GM21825 (cell line): Measurements from ENCODE around the gene TIAM2.
"Not testable (repeated sequence)": the region's sequence is repeated elsewhere in the genome, so short reads cannot be mapped to it uniquely, and the experiment has no call there.

Experiments
- ATAC-seq: cut with Tn5 transposase; IDR thresholded peaks from one replicate; pipeline ENCODE4 v1.9.1; 2021; ENCODE audit warnings: mild to moderate bottlenecking, moderate library complexity; ENCODE audit not compliant: unreplicated experiment

Gene TIAM2

DNA sequence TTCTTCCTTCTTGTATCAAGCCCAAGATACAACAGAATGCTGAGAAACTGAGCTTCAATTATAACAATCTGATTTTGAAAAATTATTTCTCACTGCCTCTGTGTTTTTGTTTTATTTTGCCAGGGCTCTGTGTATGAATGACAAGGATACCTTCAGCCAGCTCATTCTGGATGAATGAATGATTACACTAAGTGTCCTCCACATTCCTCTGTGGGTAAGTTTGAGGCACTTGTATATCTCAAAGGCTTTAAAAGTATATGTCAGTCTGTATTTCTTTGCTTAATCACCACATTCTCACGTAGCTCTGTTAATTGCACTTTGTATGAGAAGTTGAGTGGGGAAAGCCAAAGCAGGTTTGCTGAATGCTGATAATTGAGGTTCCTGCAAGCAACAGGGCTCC lies 95.1 kb downstream of the TIAM2 start:
- ATAC-seq = no peak

DNA sequence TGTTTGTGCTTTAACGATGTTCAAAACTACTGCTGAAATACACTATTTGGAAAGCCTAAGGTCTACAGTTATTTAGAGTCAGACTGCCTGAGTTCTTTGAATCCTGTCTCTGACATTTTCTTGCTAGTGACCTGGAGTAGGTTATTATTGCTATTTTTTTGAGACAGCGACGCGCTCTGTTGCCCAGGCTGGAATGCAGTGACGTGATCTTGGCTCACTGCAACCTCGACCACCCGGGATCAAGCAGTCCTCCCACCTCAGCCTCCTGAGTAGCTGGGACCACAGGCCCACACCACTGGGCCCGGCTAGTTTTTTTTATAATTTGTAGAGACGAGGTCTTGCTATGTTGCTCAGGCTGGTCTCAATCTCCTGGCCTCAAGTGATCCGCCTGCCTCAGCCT lies 96.6 kb downstream of the TIAM2 start:
- no peak for ATAC-seq

DNA sequence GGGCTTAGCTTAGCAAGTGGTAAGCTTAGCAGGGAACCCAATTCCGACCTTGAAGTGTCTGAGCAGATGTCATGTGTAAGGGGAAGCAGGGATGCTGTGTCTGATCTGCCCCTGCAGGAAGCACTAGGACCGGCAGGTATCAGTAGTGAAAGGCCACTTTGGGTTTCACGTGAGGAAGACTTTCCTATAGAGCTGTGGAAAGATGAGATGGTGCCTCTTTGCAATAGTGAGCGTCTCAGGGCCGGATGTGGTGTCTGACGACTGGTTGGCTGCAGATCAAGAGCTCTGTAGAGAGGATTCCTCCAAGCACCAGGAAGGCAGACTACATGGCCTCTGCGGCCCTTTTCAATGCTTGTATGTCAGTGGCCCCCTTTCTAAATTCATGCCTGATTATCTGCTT lies 98.3 kb downstream of the TIAM2 start:
- ATAC-seq = no peak

DNA sequence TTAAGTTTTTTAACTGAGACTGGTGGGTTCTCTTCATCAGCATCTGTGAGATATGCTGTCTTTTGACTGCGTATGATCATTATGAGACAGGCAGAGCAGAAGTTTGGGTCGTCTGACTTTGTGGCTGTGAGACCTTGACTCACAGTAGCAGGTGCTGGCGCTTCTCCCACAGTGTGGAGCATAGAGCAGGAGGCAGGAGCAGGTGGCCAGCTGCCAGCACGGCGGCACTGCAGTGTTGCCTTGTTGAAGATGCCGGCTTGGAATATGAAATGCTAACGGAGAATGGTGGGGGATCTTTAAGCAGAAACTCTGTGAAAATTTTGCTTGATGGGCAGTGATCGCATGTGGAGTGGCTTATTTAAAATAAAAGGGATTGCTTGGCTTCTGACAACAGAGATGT lies 105.0 kb downstream of the TIAM2 start:
- ATAC-seq = no peak

DNA sequence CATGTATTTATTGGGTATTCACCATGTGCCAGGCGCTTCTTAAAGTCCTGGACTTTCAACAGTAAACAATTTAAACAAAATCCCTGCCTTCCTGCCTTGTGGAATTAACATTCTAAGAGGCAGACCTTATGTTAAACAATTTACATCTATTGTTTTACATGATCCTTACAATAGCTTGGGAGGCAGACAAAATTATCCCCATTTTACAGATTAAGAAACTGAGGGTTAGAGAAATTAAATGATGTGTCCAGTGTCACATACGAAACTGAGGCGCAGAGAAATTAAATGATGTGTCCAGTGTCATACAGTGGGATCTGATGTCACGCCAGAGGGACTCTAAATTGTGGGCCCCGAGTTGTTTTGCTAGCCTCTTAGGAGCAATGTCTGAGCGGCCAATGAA lies 105.5 kb downstream of the TIAM2 start:
- no peak for ATAC-seq

DNA sequence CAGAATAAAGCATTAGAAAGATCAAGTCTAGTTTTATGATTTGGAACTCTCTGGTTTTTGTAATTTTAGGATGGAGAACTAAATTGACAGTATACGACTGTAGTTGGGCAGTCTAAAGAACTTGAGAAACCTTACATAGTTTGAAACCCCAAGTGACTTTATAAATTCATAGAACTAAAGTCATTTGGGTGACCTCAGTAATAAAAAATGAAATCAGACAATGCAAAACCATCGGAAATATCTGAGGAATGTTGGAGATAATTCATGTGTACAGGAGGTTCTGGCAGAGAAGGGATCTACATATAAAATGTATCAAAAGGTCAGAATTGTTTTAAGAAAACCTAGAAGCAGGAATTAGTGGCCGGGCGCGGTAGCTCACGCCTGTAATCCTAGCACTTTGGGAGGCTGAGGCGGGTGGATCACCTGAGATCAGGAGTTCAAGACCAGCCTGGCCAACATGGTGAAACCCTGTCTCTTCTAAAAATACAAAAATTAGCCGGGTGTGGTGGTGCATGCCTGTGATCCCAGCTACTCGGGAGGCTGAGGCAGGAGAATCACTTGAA lies 108.0 kb downstream of the TIAM2 start:
- not testable (repeated sequence) for ATAC-seq

DNA sequence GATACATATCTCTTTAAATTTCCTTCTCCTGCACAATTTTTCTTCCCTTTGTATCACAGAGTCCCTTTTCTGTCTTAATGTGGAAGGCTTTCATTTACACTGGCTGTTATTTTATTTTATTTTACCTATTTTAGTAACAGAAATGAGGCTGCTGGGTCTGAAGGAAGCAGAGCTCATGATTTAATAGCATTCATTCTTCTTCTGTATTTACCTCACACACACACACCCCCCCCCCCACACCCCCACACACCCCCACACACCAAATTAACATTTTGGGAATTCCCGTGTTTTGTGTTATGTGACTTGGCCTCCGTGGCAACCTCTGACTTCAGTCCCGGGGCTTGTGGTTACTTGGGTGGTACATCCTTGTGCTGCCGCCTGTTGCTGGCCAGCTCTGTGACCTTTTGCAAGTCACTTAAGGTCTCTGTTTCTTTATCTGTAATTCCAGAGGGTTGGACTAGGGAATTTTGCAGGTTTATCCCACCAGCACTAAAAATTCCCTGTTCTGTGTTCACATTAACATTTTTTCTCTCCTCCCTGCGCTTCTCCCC lies 108.8 kb downstream of the TIAM2 start:
- no peak for ATAC-seq

DNA sequence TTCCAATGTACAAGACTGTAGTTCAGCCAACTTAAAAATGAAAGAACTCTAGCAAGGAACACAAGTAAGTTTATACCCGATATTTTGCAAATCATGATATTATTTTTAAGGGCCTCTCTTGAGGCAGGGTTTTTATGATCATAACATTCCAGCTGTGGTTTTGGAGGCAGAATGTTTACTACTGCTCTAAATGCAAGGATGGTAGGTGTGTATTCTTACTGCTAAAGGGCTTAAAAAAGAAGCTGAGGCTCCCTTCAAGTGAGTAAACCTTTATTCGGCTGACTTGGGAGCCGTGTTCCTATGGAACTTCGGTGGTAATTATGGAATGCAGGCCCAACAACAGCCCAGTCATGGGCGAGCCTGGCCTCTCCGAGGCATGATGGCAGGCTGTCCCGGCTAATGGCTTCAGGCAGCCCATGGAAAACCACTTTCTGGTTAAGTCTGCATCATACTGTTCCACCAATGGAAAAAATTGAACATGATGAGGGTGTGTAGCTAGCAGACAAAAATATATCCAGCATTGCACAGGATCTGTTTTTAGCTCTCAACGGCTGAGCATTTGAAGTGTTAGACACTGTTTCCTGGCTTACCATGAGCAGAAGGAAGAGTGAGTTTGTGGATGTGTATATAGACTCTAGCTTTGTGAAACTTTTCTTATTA lies 111.5 kb downstream of the TIAM2 start:
- ATAC-seq = no peak

DNA sequence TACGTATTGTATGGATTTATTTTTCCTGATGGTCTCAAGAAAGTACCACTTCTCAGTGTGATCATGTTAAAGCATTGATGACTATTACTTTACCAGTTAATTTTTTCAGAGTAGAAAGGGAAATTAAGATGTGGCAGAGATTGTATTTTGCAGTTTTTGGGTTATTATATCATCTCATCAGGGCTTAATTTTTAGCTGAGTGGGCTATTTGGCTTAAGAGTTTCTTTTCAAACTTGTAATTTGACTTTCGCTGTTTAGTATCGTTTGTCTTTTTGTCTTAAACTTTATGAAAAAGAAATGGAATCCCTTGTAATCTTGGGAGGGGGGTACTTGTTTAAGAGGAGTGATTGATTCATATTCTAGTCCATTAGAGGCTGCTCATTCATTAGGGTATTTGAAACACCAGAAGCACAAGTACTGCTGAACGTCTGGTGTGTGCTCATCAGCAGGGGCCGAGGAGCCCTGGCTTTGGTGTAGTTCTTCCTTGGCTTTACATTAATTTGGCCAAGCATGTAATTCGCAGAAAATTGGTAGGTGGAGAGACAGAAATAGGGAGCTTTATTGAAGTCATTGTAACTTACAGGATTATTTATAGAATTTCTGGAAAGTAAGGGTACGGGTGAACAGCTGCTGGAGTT lies 112.4 kb downstream of the TIAM2 start:
- ATAC-seq = no peak

DNA sequence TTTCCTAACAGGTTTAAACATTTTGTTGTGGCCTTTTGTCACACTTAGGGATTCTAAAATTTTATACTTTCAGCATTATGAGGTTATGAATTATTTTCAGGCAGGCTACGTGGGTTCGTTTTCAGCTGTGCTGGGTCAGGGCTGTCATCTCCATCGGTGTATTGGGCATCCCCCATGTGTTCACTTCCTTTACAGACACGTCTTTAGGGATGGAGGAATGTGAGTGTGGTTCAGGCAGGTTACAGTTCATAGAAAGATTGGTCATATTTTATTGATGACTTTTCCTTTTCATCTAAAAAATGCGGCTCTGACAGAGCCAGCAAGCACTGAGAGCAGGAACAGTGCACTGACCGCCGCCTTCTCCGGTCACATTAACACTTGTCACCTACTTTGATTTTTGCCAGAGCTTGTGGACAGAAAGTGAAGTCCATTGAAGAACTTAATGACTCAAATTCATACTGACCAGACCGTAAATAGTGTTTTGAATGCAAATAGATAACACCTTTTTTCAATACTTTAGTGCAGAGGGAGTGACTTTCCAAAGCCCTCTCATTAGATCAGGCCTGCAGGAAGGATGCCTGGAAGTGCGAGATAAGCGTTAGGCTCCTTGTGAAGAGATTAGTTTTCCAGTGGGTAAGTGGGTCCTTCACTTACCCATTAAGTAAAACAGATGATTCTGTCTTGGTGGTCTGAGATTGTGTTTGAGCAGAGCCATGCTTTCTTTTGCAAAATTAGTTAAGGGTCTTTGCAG lies 113.1 kb downstream of the TIAM2 start:
- no peak for ATAC-seq

DNA sequence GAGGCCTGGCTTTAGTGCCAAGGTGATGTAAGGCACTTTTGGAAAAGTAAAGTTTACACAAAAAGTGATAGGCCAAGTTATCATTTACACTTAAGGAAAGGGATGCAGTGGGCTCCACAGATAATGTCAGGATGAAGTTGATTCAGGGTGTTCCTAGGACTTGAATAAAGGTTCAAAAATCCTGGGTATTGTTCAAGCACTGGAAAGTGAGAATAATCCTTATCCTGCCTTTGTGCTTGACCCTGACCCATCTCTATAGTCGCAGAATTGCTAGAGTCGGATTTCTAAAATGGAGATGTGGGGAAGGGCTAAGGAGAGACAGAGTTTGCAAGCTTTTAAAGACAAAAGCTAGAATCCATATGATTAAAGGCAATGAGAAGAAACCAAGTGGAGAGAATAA lies 115.6 kb downstream of the TIAM2 start:
- no peak for ATAC-seq

DNA sequence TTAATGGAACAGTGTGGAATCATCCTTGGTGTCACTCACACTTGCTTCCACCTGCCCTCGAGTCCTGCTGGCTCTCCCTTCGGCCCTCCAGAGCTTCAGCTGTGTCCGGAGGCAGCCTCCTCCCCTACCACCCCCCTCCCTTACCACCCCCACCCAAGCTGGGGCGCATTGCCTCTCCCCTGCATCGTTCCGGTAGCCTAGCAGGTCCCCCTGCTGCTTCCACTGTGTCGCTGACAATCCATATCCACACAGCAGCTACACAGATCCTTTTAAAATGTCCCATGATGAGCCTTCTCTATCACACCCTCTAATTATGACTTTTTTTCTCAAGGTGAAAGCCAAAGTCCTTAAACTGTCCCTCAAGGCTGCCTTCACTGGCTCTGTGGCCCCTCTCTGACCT lies 117.6 kb downstream of the TIAM2 start:
- ATAC-seq = no peak

DNA sequence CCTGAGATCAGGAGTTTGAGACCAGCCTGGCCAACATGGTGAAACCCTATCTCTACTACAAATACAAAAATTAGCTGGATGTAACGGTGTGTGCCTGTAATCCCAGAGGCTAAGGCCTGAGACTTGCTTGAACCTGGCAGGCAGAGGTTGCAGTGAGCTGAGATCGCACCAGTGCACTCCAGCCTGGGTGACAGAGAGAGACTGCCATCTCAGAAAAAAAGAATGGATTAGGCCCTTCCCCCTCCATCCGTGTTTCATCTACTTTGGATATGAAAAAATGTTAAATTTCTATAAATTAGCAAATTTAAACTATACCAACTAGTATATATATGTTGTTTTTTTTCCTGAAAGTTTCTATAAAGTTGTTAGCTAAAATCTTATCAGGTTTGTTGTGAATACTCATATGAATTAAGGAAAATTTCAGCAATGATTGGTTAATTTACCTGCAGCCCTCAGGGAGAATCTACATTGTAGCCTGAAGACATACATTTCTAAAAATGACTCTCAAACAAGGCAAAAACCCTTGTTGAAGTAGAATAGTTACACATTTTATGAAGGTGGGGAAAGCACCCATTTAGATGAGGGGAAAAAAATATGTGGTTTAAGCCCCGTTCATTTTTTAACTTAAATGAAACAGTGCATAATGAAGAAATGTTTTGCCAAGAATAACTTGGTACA lies 120.9 kb downstream of the TIAM2 start:
- ATAC-seq = no peak

DNA sequence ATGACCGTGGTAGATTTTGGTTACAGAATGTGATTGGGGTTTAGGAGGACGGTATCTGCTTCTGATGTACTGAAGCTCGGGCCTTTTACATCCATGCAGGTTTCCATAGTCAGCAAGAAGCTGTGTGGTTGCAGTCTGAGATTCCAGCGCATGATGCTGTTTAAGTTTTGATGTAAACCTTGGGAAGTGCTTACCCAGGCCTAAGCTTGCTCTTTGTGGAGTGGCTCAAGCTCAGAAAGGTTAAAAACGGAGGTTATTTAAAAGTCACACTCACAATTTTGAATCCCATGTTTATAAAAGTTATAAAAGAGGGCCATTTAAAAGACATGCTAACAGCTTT lies 121.4 kb downstream of the TIAM2 start:
- ATAC-seq = no peak

DNA sequence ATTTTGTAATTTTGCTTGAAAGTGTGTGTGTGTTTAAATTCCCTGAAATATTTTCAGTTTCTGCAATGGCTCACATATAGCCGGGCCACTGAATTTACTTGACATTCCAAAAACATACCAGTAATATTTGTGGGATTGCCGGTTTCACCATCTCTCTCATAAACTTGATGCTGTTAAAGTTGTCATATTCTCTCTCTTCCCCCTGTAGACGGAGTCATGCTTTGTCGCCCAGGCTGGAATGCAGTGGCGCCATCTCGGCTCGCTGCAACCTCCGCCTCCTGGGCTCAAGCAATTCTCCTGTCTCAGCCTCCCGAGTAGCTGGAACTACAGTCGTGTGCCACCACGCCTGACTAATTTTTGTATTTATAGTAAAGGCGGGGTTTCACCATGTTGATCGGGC lies 122.1 kb downstream of the TIAM2 start:
- no peak for ATAC-seq

DNA sequence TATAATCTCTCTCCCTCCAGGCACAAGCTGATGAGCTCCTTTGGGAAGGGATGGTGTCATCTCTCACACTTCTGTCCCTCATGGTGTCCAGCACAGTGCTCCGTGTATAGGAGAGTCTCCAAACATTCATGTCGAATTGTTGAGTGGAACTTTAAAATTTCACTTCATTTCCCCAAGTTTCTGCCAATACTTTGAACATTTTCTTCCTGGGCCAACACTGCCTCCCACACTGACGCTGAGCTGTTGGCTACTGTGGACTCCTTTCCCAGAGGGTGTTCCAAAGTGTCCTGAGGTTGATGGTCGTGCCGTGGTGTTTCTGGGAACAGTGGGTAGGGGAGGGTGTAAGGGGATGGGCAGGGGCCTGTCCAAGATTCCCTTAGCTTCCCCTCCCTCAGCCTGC lies 122.7 kb downstream of the TIAM2 start:
- ATAC-seq = no peak

DNA sequence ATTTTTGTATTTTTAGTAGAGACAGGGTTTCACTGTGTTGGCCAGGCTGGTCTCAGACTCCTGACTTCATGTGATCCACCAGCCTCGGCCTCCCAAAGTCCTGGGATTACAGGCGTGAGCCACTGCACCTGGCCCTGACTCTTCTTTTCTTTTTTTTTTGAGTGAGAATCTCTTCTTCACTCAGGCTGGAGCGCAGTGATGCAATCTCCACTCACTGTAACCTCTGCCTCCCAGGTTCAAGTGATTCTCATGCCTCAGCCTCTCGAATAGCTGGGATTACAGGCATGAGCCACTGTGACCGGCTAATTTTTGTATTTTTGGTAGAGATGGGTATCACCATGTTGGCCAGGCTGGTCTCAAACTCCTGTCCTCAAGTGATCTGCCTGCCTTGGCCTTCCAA lies 124.1 kb downstream of the TIAM2 start:
- ATAC-seq = not testable (repeated sequence)

DNA sequence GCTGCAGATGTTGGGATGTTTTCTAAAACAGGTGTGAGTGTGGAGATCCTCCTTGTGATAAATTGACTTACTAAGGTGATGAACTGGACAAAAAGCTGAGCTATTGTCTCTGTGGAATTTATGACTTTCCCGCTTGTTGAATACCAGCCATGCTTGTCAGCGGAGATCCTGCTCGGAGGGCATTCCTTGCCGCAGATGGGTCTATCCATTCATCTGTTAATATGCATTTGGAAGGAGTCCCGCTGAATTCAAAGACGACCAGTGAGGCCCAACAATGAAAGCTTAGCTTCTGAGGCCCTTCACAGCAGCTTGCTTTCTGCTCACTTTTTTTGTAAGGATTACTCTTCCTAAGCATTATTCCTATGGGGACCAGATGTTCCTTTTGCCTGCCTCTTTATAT lies 124.9 kb downstream of the TIAM2 start:
- no peak for ATAC-seq

DNA sequence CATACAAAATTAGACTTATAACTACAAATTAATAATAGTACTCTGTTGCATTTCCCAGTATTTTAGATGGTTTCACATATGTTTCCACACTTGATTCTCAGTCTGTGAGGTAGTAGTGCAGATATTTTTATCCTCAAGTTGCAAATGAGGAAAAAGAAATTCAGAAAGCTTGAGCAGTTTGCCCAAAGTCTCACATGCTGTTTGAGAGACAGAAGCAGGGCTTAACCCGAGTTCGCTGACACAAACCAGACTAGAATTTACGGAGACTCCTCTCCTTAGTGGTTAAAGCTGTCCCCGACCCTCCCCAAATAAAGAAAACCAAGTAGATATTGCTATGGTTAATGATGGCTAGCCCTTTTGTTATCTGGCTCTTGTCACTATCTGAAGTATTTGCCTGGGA lies 126.2 kb downstream of the TIAM2 start:
- ATAC-seq = no peak

DNA sequence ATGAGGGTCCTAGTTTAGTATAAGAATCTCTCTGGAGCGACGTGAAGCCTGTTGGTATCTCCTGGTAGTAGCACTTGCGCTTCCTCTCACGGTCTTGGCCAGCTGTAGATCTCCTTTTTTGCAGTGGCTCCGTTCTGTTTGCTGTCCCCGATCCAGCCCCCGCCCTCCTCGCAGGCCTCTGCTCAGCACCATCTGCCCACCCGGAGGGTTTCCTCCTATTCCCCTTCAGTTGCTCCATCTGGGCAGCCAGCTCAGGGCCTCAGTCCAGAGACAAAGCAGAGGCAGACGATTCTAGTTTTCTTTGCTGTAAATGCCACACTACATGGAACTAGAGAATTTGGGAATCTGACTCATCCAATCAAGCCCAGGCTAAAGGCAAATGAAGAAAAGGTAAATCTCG lies 126.6 kb downstream of the TIAM2 start:
- ATAC-seq = no peak
